Large intestine (tissue), 3 donors: Measurements from ENCODE around the gene TJAP1. TPM values are rescaled to one million over a fixed set of nuclear protein-coding genes. Genes with fewer than 3 reads are reported as not detected.
"Not testable (repeated sequence)": the region's sequence is repeated elsewhere in the genome, so short reads cannot be mapped to it uniquely, and the experiment has no call there.

Experiments
- DNase-seq, 2 donors: peaks; one replicate each; pipeline versions ENCODE4 v3.0.0 to v3.0.0-alpha.2; 2013
- H3K27ac ChIP-seq: one replicate; pipeline ENCODE4 v1.5.1; 2013; ENCODE audit warnings: low read length
- H3K27me3 ChIP-seq: 2 replicates; pipeline ENCODE4 v1.6.1; 2013; ENCODE audit warnings: low read length; ENCODE audit not compliant: control insufficient read depth, insufficient read depth
- H3K36me3 ChIP-seq: 2 replicates; pipeline ENCODE4 v1.6.1; 2013; ENCODE audit warnings: low read length; ENCODE audit not compliant: control insufficient read depth, insufficient read depth
- H3K4me1 ChIP-seq: one replicate; pipeline ENCODE4 v1.6.1; 2013; ENCODE audit warnings: low read length; ENCODE audit not compliant: control insufficient read depth, insufficient read depth
- H3K4me3 ChIP-seq: one replicate; pipeline ENCODE4 v1.5.1; 2013; ENCODE audit warnings: low read length
- H3K9me3 ChIP-seq: one replicate; pipeline ENCODE4 v1.6.1; 2013; ENCODE audit warnings: mild to moderate bottlenecking, low read depth, low read length, moderate library complexity; ENCODE audit not compliant: control insufficient read depth
- WGBS: methylation state at CpG from one replicate; pipeline ENCODE4 v1.1.5; 2013; ENCODE audit warnings: low lambda C conversion rate; ENCODE audit not compliant: insufficient coverage; 5-methylcytosine and 5-hydroxymethylcytosine counted together
- polyA plus RNA-seq: library from polyadenylated mRNA; unstranded; fragments of 120-200 nt; gene quantifications from one replicate; pipeline ENCODE4 v1.2.1, GENCODE V29; 2013

The TJAP1 gene
- polyA plus RNA-seq, 1 donor = 43.1 TPM

DNA sequence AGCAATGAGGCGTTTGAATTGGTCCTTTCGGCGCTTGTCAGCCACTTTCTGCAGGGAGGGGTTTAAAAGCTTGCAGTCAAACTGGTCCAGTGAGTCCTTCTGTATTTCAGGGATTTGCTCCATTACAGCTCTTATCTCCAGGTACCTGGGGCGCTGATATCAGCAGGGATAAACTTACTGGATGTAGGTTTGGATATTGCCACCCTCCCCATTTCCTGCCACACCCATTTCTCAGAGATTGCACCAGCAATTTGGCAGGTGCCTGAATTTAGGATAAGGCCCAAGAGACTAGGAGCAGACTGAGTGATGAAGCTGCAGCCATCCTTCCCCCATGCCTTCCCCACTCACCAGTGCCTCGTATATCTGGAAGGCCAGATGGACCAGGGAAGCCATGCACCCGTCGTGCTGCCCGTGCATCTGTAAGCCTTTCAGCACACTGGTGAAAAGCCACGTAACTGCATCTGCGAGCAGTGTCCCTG is 47.2 kb downstream of the TJAP1 start:
- Histone ChIP-seq H3K4me3 (no peak overlapping the region), H3K27ac (no peak overlapping the region), H3K4me1 (no peaks in the 10 kb centered on the region), H3K36me3 (peaks cover 93% of the 10 kb centered on the region), H3K9me3 (no peaks in the 10 kb centered on the region), H3K27me3 (no peaks in the 10 kb centered on the region)
- WGBS = no CpG with 5 or more reads among the region's 10 CpGs
- DNase-seq = no peak

DNA sequence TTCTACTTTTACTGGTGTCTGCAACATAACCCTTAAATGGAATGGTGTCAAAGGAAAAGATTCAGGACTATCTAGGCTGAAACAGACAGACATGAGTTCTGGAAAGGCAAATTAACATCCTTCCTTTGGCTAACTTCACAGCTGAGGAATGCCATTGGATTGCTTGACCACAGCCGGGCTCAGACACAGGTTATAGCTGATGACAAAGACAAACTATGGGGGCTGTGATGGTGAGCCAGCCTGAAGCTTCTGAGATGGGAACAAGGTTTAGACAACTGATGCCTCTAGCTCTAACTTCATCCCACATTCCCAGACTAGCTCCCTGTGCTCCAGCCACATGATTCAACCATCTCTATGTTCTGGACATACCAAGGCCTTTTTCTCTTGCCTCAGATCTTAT is 54.8 kb downstream of the TJAP1 start:
- peaks cover 60% of the 10 kb centered on the region for H3K36me3 ChIP-seq
- no CpG with 5 or more reads among the region's 1 CpG for WGBS

DNA sequence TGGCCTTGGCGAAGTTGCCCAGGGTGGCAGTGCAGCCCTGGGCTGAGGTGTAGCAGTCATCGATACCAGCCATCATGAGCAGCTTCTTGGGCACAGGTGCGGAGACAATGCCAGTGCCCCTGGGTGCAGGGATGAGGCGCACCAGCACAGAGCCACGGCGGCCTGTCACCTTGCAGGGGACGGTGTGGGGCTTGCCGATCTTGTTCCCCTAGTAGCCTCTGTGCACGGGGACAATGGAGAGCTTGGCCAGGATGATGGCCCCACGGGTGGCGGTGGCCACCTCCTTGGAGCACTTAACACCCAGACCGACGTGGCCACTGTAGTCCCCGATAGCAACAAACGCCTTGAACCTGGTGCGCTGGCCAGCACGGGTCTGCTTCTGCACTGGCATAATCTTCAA is 61.6 kb downstream of the TJAP1 start:
- DNase-seq, H3K9me3 ChIP-seq, H3K4me3 ChIP-seq, H3K4me1 ChIP-seq, H3K27me3 ChIP-seq, H3K27ac ChIP-seq: not testable (repeated sequence)
- no CpG with 5 or more reads among the region's 17 CpGs for WGBS
- H3K36me3 ChIP-seq = peaks cover 29% of the 10 kb centered on the region

More for the DNA sequence above, 54.8 kb downstream of the TJAP1 start:
- no peak overlapping the region for H3K4me3 ChIP-seq
- H3K4me1 ChIP-seq = no peaks in the 10 kb centered on the region
- no peak for DNase-seq
- H3K27ac ChIP-seq = no peak overlapping the region
- no peaks in the 10 kb centered on the region for H3K27me3 ChIP-seq
- no peaks in the 10 kb centered on the region for H3K9me3 ChIP-seq

DNA sequence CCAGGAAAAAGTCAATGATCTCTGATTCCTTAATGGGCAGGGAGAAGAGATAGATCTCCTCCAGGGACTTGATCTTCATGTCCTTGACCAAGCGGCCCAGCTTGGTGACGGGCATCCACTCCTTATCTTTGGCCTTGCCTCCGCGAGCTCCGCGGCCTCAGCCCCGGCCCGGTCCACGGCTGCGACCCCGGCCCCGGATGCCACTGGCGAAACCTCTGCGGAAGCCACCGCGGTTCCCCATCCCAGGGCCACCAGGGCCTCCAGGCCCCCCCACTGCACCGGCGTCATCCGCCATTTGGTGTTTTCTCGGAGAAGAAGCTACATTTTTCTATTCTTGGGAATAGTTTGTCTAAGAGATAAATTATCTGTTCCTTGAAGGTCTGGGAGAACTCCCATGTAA is 62.0 kb downstream of the TJAP1 start:
- H3K27me3 ChIP-seq, DNase-seq, H3K4me1 ChIP-seq, H3K27ac ChIP-seq, H3K9me3 ChIP-seq, H3K4me3 ChIP-seq: not testable (repeated sequence)
- H3K36me3 ChIP-seq = peaks cover 30% of the 10 kb centered on the region
- WGBS = no CpG with 5 or more reads among the region's 20 CpGs

DNA sequence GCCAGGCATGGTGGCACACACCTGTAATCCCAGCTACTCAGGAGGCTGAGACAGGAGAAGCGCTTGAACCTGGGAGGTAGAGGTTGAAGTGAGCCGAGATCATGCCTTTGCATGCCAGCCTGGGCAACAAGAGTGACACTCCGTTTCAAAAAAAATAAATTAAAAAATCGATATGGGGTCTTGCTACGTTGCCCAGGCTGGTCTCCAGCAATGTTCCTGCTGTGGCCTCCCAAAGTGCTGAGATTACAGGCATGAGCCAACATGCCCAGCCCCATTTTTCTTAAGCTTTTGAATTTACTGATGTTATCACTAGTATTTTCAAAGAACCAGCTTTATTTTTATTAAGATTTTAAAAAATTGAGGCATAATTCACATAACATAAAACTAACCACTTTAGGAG is 63.1 kb downstream of the TJAP1 start:
- 100% methylated on average over 1 of the region's 5 CpGs for WGBS
- Histone ChIP-seq H3K27ac (no peak overlapping the region), H3K27me3 (no peaks in the 10 kb centered on the region), H3K36me3 (peaks cover 34% of the 10 kb centered on the region), H3K4me3 (no peak overlapping the region), H3K4me1 (no peaks in the 10 kb centered on the region), H3K9me3 (no peaks in the 10 kb centered on the region)
- no peak for DNase-seq

DNA sequence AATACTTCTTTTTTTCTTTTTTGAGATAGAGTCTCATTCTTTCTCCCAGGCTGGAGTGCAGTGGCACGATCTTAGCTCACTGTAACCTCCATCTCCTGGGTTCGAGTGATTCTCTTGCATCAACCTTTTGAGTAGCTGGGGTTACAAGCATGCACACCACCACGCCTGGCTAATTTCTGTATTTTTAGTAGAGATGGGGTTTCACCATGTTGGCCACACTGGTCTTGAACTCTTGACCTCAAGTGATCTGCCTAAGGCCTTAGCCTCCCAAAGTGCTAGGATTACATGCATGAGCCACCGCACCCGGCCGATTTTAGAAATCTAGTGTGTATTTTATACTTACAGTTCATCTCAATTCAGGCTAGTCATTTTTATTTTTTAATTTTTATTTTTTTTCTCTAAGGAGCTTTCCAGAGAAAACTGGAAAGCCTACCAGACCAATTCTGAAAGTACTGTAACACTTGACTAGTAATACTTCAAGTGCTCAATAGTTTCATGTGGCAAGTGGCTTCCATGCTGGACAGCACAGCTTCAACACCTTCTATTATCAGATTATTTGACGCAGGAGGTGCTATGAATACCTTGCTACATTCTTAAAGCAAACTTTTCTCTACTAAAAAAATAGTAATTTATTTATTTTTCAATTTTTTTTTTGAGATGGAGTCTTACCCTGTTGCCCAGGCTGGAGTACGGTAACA is 64.6 kb downstream of the TJAP1 start:
- H3K27ac ChIP-seq = no peak overlapping the region
- H3K4me1 ChIP-seq = no peaks in the 10 kb centered on the region
- H3K36me3 ChIP-seq = peaks cover 42% of the 10 kb centered on the region
- 100% methylated on average over 3 of the region's 8 CpGs for WGBS
- DNase-seq = no peak
- no peak overlapping the region for H3K4me3 ChIP-seq
- H3K27me3 ChIP-seq = no peaks in the 10 kb centered on the region
- no peaks in the 10 kb centered on the region for H3K9me3 ChIP-seq

DNA sequence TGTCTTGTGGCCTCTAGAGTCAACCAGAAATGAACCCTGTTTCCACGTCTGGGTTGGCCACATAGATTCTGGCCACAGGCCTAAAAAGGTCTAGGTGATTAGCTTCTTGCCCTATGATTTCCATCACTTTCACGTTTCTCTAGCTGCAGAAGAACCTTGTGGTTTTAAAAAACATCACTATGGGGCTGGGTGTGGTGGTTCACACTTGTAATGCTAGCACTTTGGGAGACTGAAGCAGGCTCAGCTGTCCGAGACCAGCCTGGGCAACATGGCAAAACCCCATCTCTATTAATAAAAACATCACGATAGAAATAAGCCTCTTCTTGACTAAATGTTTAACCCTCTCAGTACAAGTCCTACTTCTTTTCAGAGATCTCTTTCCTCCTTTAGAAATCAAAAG is 67.1 kb downstream of the TJAP1 start:
- no peak overlapping the region for H3K4me3 ChIP-seq
- H3K36me3 ChIP-seq = peaks cover 61% of the 10 kb centered on the region
- H3K9me3 ChIP-seq = no peaks in the 10 kb centered on the region
- H3K27me3 ChIP-seq = no peaks in the 10 kb centered on the region
- H3K27ac ChIP-seq = no peak overlapping the region
- DNase-seq = no peak
- H3K4me1 ChIP-seq = no peaks in the 10 kb centered on the region
- WGBS = no CpG with 5 or more reads among the region's 4 CpGs

DNA sequence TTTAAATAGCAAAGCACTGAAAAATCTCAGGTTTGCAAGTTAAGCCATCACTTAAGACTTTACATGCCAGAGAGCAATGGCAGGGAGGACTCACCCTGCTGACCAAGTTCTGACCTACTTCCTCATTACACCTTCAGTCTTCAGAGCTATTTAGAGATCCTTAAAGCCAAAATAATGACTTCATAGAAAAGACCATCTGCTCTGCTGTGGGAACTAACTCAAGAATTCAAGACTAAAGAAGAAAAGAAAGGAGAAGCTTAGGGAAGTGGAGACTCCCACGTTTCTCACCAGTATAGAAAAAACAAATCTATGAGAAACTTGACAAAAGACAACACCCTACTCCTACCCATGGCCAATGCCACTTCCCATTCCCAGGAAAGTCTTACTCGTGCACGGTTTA is 69.9 kb downstream of the TJAP1 start:
- WGBS = no CpG with 5 or more reads among the region's 3 CpGs
- no peaks in the 10 kb centered on the region for H3K27me3 ChIP-seq
- DNase-seq = no peak
- H3K9me3 ChIP-seq = no peaks in the 10 kb centered on the region
- no peaks in the 10 kb centered on the region for H3K4me1 ChIP-seq
- H3K4me3 ChIP-seq = no peak overlapping the region
- peaks cover 77% of the 10 kb centered on the region for H3K36me3 ChIP-seq
- H3K27ac ChIP-seq = no peak overlapping the region

Other genes with a start within 250 kb of the TJAP1 start
- 152 TPM for gene DNPH1, start 248.1 kb upstream of the TJAP1 start, polyA plus RNA-seq
- gene TTBK1, start 234.1 kb upstream of the TJAP1 start, polyA plus RNA-seq = 3.8 TPM
- gene SLC22A7, start 179.3 kb upstream of the TJAP1 start, polyA plus RNA-seq = 1.2 TPM
- 8.4 TPM for gene CRIP3, start 168.7 kb upstream of the TJAP1 start, polyA plus RNA-seq
- gene ZNF318, start 107.9 kb upstream of the TJAP1 start, polyA plus RNA-seq = 21.2 TPM
- gene ABCC10, start 50.0 kb upstream of the TJAP1 start, polyA plus RNA-seq = 32.7 TPM
- gene DLK2, start 22.0 kb upstream of the TJAP1 start, polyA plus RNA-seq = 2.3 TPM
- gene LRRC73, start 32.8 kb downstream of the TJAP1 start, polyA plus RNA-seq = 0.49 TPM
- gene YIPF3, start 39.4 kb downstream of the TJAP1 start, polyA plus RNA-seq = 108 TPM
- gene POLR1C, start 39.5 kb downstream of the TJAP1 start, polyA plus RNA-seq = 38.7 TPM
- 31.6 TPM for gene XPO5, start 98.5 kb downstream of the TJAP1 start, polyA plus RNA-seq
- 9.2 TPM for gene POLH, start 98.6 kb downstream of the TJAP1 start, polyA plus RNA-seq
- gene GTPBP2, start 151.7 kb downstream of the TJAP1 start, polyA plus RNA-seq = 51.2 TPM
- gene MAD2L1BP, start 158.3 kb downstream of the TJAP1 start, polyA plus RNA-seq = 29.5 TPM
- gene RSPH9, start 167.5 kb downstream of the TJAP1 start, polyA plus RNA-seq = 1.1 TPM
- gene MRPS18A, start 210.2 kb downstream of the TJAP1 start, polyA plus RNA-seq = 46.5 TPM